ENCODE results near the gene ADAMTSL1.

The ADAMTSL1 gene

DNA sequence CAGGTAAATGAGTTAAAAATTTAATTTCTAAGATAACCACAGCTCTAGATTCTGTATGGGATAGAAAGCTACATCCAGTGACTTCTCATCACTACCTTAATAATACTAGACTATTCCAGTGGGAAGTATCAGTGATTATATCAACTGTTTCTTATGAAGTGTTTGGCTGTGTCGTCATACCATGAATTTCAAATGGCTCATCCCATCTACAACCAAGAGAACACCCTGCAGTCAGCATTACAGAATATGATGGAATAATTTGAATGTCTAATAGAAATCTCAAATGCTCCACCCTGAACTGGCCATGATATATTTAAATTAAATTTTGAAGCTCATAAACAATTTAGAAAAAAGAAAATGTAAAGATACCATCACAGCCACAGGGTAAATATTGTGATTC lies 245.0 kb downstream of the ADAMTSL1 start:
- TF ChIP-seq, protein P1, sequence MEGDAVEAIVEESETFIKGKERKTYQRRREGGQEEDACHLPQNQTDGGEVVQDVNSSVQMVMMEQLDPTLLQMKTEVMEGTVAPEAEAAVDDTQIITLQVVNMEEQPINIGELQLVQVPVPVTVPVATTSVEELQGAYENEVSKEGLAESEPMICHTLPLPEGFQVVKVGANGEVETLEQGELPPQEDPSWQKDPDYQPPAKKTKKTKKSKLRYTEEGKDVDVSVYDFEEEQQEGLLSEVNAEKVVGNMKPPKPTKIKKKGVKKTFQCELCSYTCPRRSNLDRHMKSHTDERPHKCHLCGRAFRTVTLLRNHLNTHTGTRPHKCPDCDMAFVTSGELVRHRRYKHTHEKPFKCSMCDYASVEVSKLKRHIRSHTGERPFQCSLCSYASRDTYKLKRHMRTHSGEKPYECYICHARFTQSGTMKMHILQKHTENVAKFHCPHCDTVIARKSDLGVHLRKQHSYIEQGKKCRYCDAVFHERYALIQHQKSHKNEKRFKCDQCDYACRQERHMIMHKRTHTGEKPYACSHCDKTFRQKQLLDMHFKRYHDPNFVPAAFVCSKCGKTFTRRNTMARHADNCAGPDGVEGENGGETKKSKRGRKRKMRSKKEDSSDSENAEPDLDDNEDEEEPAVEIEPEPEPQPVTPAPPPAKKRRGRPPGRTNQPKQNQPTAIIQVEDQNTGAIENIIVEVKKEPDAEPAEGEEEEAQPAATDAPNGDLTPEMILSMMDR (IDR thresholded peaks at IDR 0.05; ENCODE audit: low read depth, low read length, missing control alignments), result no peak
- DNase-seq (ENCODE audit: low read depth), result no peak
- H3K4me3 ChIP-seq (ENCODE audit: low read depth, low read length), result no peak overlapping the region

DNA sequence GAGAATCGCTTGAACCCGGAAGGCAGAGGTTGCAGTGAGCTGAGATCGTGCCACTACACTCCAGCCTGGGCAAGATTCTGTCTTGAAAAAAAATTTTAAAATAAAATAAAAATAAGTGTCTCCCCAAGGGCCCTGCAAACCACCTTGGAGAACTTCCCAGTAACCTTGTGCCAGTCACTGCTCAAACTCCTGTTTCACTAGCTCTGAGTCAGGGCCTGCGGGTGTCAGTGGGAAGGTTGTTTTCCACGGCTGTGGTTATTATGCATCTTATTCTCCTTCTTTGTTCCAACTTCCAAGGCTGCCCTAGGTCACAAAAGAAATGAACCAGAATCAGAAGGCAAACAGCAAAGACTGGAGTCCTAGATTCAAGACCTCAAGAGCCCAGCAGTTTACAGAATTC lies 246.7 kb downstream of the ADAMTSL1 start:
- H3K4me3 ChIP-seq (ENCODE audit: low read depth, low read length), result no peak overlapping the region
- TF ChIP-seq, protein P1 (IDR thresholded peaks at IDR 0.05; ENCODE audit: low read depth, low read length, missing control alignments), result no peak
- no peak for DNase-seq (ENCODE audit: low read depth)

DNA sequence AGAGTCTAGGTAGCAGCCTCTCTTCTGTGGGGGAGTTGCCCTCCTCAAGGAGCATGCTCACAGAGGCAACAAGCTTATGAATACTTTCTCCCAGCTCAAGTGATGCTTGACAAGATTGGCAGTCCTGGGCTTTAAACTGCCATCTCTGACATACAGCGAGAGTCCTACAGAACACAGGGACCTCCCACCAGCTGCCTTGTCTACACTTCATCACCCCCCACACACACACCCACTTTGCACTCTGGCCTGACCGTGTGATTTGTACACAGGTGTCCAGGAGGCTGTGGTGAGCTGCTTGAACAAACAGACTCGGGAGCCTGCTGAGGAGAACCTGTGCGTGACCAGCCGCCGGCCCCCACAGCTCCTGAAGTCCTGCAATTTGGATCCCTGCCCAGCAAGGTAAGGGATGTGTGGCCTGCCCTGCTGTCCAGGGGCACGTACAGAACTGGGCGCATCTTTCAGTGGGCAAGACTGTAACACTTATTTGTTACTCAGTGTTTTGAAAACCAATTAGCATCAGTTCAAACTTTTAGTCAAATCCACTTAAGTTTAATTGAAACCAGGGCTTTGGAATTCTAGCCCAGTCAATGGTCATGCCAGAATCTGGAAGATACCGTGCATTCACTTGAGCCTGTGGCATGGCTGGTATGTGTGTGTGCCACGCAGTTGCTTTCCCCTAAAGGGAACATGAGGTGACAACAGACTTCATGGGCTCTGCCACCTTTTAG lies 247.5 kb downstream of the ADAMTSL1 start:
- TF ChIP-seq, protein P1 (IDR thresholded peaks at IDR 0.05; ENCODE audit: low read depth, low read length, missing control alignments), result no peak
- DNase-seq (ENCODE audit: low read depth), result no peak

DNA sequence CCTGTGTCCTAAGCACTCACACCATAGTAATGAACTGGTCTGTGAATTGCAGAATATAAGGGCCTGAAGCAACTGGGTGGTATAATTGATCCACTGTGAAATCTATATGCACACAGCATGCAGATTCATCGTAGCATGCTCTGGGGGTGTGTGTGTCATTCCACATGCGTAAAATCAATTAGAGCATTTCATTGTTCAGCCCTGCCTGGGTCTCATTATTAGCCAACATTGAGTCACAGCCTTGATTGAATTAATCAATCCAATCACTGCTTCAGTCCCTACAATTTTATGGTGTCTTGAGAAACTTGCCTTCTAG lies 248.0 kb downstream of the ADAMTSL1 start:
- H3K4me3 ChIP-seq (ENCODE audit: low read depth, low read length), result no peak overlapping the region
- TF ChIP-seq, protein P1 (IDR thresholded peaks at IDR 0.05; ENCODE audit: low read depth, low read length, missing control alignments), result no peak
- DNase-seq (ENCODE audit: low read depth), result no peak

More for the DNA sequence above, 247.5 kb downstream of the ADAMTSL1 start:
- H3K4me3 ChIP-seq (ENCODE audit: low read depth, low read length), result no peak overlapping the region

DNA sequence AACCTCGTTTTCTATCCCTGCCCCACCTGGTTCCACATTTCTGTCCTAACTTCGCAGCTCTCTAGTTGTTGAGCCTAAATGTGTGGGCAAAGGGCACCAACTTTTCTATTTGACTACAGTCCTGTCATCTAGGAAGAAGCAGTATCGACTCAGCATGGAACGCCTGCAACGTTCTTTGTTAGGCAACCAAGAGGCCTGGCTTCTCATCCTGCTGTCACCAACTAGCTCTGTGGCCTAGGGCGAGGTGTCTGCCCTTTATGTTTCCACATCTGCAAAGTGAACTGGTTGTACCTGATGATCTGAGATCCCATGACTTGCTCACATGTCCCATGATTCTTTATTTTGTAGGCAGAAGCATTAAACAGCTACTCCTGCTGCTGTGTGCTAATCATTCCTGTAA lies 248.9 kb downstream of the ADAMTSL1 start:
- no peak for DNase-seq (ENCODE audit: low read depth)
- H3K4me3 ChIP-seq (ENCODE audit: low read depth, low read length), result no peak overlapping the region
- TF ChIP-seq, protein P1 (IDR thresholded peaks at IDR 0.05; ENCODE audit: low read depth, low read length, missing control alignments), result no peak

DNA sequence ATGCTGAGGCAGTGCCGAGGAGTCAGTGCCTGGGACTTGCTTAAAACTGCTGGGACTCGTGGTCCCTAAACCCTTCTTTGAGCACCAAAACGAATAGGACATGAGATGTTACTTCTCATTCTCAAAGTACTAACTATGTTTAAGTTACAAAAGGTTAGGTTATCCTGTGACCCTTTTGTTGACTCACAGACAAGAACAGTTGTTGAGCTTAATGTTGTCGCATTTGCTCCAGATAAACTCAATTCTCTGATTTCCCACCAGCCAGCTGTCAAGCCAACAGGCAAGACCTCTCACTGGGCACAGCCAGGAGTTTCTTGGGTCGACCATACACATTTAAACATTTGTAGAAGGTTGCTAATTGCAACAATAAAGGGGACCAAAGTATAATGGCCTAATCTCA lies 249.4 kb downstream of the ADAMTSL1 start:
- DNase-seq (ENCODE audit: low read depth), result no peak
- H3K4me3 ChIP-seq (ENCODE audit: low read depth, low read length), result no peak overlapping the region
- TF ChIP-seq, protein P1 (IDR thresholded peaks at IDR 0.05; ENCODE audit: low read depth, low read length, missing control alignments), result no peak

DNA sequence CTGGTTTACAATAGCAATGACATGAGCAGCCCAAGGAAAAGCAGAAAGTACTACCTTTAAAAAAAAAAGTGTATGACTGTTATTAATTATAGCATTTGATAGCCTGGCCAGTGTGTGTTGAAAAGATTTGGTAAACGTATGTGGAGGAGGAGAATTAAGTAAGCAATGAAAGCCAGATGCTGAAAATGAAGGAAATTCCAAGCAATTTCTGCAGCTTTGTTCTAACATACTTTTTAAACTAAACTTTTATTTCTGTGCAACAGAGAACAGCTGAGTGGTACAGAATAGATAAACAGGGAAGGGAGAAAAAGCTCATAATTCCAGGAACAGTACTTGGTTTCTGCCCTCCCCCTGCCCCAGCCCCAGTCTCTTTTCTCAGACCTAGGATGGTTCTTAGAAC lies 252.6 kb downstream of the ADAMTSL1 start:
- DNase-seq (ENCODE audit: low read depth), result no peak
- TF ChIP-seq, protein P1 (IDR thresholded peaks at IDR 0.05; ENCODE audit: low read depth, low read length, missing control alignments), result no peak
- no peak overlapping the region for H3K4me3 ChIP-seq (ENCODE audit: low read depth, low read length)

Measured in GM12864 (cell line).